Fibroblast of villous mesenchyme (primary cell): Measurements from ENCODE around the gene KATNAL1. TPM values are rescaled to one million over a fixed set of nuclear protein-coding genes. Genes with fewer than 3 reads are reported as not detected.

Experiments
- DNase-seq: peaks from one replicate; pipeline ENCODE4 v3.0.0-alpha.2; 2010; ENCODE audit warnings: low read depth
- H3K4me3 ChIP-seq: 2 replicates; pipeline ENCODE4 v1.5.1; 2011; ENCODE audit warnings: low read depth, mild to moderate bottlenecking, low read length
- total RNA-seq: library from RNA; depleted of rRNA; stranded (reverse); fragments of >200 nt; gene quantifications from 2 replicates; pipeline ENCODE4 v1.2.3, GENCODE V29; 2012
- TF ChIP-seq, protein P1 (sequence below): IDR thresholded peaks from 2 replicates; pipeline ENCODE4 v1.5.1; 2012; ENCODE audit warnings: low read depth, mild to moderate bottlenecking, low read length; ENCODE audit not compliant: insufficient read depth

KATNAL1 gene
- total RNA-seq, 1 donor, result 35.4 TPM

DNA sequence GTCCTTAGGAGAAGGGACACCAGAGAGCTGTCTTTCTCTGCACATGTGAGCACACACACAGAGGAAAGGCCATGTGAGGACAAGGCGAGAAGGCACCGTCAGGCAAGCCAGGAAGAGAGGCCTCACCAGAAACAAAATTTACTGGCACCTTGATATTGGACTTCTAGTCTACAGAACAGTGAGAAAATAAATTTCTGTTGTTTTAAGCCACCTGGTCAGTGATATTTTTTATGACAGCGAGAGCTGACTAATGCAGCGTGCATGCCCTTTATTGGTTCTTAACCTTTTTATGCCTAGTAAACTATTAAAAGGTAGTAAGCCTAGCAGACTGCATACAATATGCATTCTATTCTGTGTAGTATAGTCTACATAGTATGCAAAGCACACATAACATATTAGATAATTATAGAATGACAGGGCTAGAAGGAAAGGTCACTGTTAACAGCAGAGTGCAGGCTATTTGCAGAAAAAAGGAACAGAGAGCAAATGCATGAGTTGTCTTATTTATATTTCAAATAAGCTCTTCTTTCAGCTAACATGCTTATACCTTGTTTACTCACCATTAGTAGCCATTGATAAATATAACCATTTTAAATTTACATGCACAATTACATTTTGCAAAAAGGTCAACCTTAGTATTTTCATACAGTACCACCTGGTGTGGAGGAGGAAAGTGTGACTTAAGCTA is 25.2 kb upstream of the KATNAL1 start:
- H3K4me3 ChIP-seq, result no peak overlapping the region
- TF ChIP-seq, protein P1, sequence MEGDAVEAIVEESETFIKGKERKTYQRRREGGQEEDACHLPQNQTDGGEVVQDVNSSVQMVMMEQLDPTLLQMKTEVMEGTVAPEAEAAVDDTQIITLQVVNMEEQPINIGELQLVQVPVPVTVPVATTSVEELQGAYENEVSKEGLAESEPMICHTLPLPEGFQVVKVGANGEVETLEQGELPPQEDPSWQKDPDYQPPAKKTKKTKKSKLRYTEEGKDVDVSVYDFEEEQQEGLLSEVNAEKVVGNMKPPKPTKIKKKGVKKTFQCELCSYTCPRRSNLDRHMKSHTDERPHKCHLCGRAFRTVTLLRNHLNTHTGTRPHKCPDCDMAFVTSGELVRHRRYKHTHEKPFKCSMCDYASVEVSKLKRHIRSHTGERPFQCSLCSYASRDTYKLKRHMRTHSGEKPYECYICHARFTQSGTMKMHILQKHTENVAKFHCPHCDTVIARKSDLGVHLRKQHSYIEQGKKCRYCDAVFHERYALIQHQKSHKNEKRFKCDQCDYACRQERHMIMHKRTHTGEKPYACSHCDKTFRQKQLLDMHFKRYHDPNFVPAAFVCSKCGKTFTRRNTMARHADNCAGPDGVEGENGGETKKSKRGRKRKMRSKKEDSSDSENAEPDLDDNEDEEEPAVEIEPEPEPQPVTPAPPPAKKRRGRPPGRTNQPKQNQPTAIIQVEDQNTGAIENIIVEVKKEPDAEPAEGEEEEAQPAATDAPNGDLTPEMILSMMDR, result no peak
- DNase-seq, result no peak

DNA sequence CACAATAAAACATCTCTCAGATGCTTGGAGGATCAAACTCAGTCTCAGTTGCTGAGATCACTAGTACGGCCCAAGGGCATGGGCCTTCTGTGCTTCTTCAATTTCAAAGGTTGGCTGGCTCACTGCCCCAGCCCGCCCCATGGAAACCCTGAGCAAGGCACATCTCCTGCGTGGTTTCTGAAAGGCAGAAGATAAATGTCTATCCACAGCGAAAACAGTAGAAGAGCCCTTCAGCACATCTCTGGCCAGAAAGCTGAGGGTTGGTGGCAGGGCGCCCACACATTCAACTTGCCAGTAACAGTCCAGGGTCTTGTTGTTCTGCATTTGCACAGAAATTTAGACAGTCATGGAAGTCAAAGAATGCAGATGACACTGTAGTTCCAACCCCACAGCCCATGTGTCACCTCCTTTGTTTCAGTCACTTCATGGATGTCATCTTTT is 24.0 kb upstream of the KATNAL1 start:
- DNase-seq, result peak; percentile 62
- TF ChIP-seq, protein P1, result no peak
- H3K4me3 ChIP-seq, result no peak overlapping the region

DNA sequence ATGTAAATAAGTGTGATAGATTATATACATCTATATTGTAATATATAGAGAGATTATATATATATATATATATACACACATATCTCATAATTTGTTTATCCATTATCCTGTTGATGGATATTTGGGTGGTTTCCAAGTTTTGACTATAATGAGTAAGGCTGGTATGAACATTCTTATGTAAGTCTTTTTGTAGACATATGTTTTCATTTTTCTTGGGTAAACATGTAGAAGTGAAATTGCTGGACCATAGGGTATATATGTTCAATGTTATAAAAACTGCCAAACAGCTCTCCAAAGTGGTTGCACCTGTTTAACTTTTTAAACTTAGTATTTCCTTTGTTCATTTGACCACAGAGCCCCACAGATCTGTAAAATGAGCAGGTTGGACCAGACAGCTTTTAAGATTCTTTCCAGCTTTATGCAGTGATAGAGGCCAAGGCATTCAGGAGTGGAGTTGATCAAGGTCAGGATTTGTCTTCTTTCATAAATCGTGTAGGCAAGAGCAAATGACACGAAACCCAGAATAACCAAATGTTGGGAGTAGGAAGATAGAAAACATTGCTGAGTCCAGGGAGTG is 21.7 kb upstream of the KATNAL1 start:
- TF ChIP-seq, protein P1, result no peak
- no peak for DNase-seq
- H3K4me3 ChIP-seq, result no peak overlapping the region

DNA sequence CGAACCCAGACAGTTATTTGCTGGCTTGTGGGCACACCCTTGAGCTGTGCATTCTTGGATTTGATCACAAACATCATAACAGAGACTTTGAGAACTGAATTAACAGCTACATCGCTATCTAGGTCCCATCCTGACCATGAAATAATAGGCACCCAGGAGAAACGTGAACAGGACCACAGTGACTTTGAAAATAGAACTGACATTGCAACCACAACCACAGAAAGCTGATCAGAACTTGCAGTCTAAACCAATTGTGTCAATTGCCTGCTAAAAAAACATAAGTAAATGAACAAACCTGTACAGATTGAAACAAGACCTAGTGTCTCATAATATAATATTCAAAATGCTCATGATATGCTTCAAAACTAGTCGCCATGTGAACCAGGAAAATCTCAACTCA is 18.3 kb upstream of the KATNAL1 start:
- TF ChIP-seq, protein P1, result no peak
- H3K4me3 ChIP-seq, result no peak overlapping the region
- DNase-seq, result no peak

DNA sequence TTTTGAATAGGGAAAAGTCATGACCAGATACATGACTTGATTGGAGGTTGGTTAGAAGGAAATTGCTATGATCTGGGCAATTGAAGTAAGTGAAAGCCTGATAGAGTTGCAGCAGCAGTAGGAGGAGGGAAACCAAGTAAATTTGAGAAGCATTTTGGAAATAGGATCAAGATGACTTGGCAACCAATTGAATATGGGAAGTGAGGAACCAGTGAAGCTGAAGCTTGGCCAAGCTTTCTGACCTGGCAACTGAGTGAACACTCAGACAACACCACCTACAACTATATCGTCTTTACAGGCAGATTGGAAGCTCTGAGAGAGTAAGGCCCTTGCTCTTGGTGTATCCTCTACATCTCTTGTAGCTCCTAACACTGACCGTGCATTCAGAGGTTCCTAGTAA is 16.2 kb upstream of the KATNAL1 start:
- TF ChIP-seq, protein P1, result no peak
- no peak overlapping the region for H3K4me3 ChIP-seq
- no peak for DNase-seq

DNA sequence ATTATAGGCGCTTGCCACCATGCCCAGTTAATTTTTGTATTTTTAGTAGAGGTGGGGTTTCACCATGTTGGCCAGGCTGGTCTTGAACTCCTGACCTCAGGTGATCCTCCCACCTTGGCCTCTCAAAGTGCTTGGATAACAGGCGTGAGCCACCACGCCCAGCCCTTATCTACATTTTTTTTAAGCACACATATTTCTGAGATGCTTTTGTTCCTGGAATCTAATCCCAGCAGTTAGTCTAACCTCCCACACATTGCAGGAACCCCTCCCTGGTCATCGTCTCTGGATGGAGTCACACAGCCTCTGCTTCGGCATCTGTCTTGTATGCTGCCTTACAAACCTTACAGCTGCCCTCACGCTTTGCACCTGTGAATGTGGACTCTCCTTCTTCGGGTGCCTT is 15.1 kb upstream of the KATNAL1 start:
- TF ChIP-seq, protein P1, result no peak
- H3K4me3 ChIP-seq, result no peak overlapping the region
- no peak for DNase-seq

DNA sequence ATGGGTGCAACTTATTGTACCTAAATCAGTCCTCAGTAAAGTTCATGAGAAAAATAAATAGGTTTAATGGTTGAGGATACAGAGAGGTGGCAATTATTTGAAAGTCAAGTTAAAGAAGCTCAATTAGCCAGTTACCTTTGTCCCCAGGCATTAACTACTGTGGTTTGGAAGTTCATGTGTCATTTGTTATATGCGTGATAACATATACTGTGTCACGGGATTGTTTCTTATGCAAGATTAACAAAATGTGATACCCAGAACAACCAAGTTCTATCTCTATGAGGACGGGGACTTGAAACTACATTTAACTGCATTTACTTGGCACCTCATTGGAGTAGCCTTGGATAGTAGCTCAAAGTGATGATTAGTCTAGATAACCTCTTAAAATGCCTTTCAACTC is 13.9 kb upstream of the KATNAL1 start:
- no peak overlapping the region for H3K4me3 ChIP-seq
- TF ChIP-seq, protein P1, result no peak
- no peak for DNase-seq
